ENCODE data around the gene SYTL3.
"Not testable (repeated sequence)": the region's sequence is repeated elsewhere in the genome, so short reads cannot be mapped to it uniquely, and the experiment has no call there.

Gene SYTL3

GRCh38 chr6:158665332-158665731 is 15.5 kb downstream of the SYTL3 start:
- TF ChIP-seq L3MBTL2 (conservative IDR thresholded peaks at IDR 0.05): no peak
- no peak for TF ChIP-seq BHLHE40 (IDR thresholded peaks at IDR 0.05; ENCODE audit: borderline replicate concordance)
- no peak for TF ChIP-seq SUZ12 (IDR thresholded peaks at IDR 0.05)
- TF ChIP-seq CTBP1 (IDR thresholded peaks at IDR 0.05; ENCODE audit: borderline replicate concordance): no peak
- TF ChIP-seq TARDBP (IDR thresholded peaks at IDR 0.05): no peak
- TF ChIP-seq NFRKB (IDR thresholded peaks at IDR 0.05): no peak
- no peak for TF ChIP-seq LEF1 (IDR thresholded peaks at IDR 0.05; ENCODE audit: borderline replicate concordance)
- TF ChIP-seq SP1 (IDR thresholded peaks at IDR 0.05): no peak
- no peak for TF ChIP-seq FOXM1 (IDR thresholded peaks at IDR 0.05; ENCODE audit: borderline replicate concordance)
- TF ChIP-seq HDGF (IDR thresholded peaks at IDR 0.05; ENCODE audit: borderline replicate concordance): no peak
- POLR2A ChIA-PET: no interaction called here
- DNase-seq (ENCODE audit: extremely low spot score): no peak
- CTCF ChIA-PET: no interaction called here

- POLR2A ChIA-PET: no interaction called here
- DNase-seq (ENCODE audit: extremely low spot score): no peak
- TF ChIP-seq SUZ12 (IDR thresholded peaks at IDR 0.05): no peak
- no peak for TF ChIP-seq BHLHE40 (IDR thresholded peaks at IDR 0.05; ENCODE audit: borderline replicate concordance)
- TF ChIP-seq ZNF384 (IDR thresholded peaks at IDR 0.05): no peak
- TF ChIP-seq ELF4 (IDR thresholded peaks at IDR 0.05): no peak
- no peak for TF ChIP-seq TARDBP (IDR thresholded peaks at IDR 0.05)
- no peak for TF ChIP-seq SP1 (IDR thresholded peaks at IDR 0.05)
- CTCF ChIA-PET: interaction anchor here (1.1 kb wide), 1 partner anchor 25 kb away, joined by 4 read pairs; no protein-coding TSS in a partner anchor
Measured at GRCh38 chr6:158666628-158667359, 16.9 kb downstream of the SYTL3 start.

GRCh38 chr6:158667360-158667981 is 17.6 kb downstream of the SYTL3 start:
- ChIA-PET POLR2A (no interaction called here), CTCF (interaction anchor here (0.6 kb wide), 1 partner anchor 24 kb away, joined by 3 read pairs; no protein-coding TSS in a partner anchor)
- no peak for DNase-seq (ENCODE audit: extremely low spot score)
- no peak for TF ChIP-seq ARNT (IDR thresholded peaks at IDR 0.05)
- no peak for TF ChIP-seq TARDBP (IDR thresholded peaks at IDR 0.05)
- no peak for TF ChIP-seq NFRKB (IDR thresholded peaks at IDR 0.05)
- TF ChIP-seq ZNF384 (IDR thresholded peaks at IDR 0.05): no peak
- no peak for TF ChIP-seq ELF4 (IDR thresholded peaks at IDR 0.05)
- no peak for TF ChIP-seq SP1 (IDR thresholded peaks at IDR 0.05)
- no peak for TF ChIP-seq LEF1 (IDR thresholded peaks at IDR 0.05; ENCODE audit: borderline replicate concordance)
- TF ChIP-seq HDGF (IDR thresholded peaks at IDR 0.05; ENCODE audit: borderline replicate concordance): no peak
- no peak for TF ChIP-seq FOXA1 (IDR thresholded peaks at IDR 0.05)
- no peak for TF ChIP-seq BHLHE40 (IDR thresholded peaks at IDR 0.05; ENCODE audit: borderline replicate concordance)
- TF ChIP-seq FOXM1 (IDR thresholded peaks at IDR 0.05; ENCODE audit: borderline replicate concordance): no peak
- TF ChIP-seq PKNOX1 (IDR thresholded peaks at IDR 0.05): no peak

- ChIA-PET POLR2A (no interaction called here), CTCF (interaction anchor here (1.0 to 1.1 kb wide), 2 partner anchors 9 to 10 kb away, joined by 3 to 4 read pairs; no protein-coding TSS in a partner anchor)
- no peak for TF ChIP-seq FOXA1 (IDR thresholded peaks at IDR 0.05)
- no peak for DNase-seq (ENCODE audit: extremely low spot score)
Measured at GRCh38 chr6:158668707-158669103, 18.9 kb downstream of the SYTL3 start.

- DNase-seq (ENCODE audit: extremely low spot score): no peak
- ChIA-PET POLR2A (no interaction called here), CTCF (interaction anchor here (0.6 to 1.1 kb wide), 5 partner anchors 9 to 270 kb away, joined by 3 to 4 read pairs (median 3); no protein-coding TSS in a partner anchor)
- no peak for TF ChIP-seq PKNOX1 (IDR thresholded peaks at IDR 0.05)
- no peak for TF ChIP-seq FOXM1 (IDR thresholded peaks at IDR 0.05; ENCODE audit: borderline replicate concordance)
- TF ChIP-seq FOXK2 (IDR thresholded peaks at IDR 0.05): no peak
- no peak for TF ChIP-seq FOXA1 (IDR thresholded peaks at IDR 0.05)
- TF ChIP-seq ELF4 (IDR thresholded peaks at IDR 0.05): no peak
- TF ChIP-seq L3MBTL2 (conservative IDR thresholded peaks at IDR 0.05): no peak
- TF ChIP-seq ARNT (IDR thresholded peaks at IDR 0.05): no peak
- no peak for TF ChIP-seq TARDBP (IDR thresholded peaks at IDR 0.05)
- no peak for TF ChIP-seq NFRKB (IDR thresholded peaks at IDR 0.05)
- TF ChIP-seq BHLHE40 (IDR thresholded peaks at IDR 0.05; ENCODE audit: borderline replicate concordance): no peak
- no peak for TF ChIP-seq CTBP1 (IDR thresholded peaks at IDR 0.05; ENCODE audit: borderline replicate concordance)
- TF ChIP-seq ZNF384 (IDR thresholded peaks at IDR 0.05): no peak
- TF ChIP-seq LEF1 (IDR thresholded peaks at IDR 0.05; ENCODE audit: borderline replicate concordance): no peak
- TF ChIP-seq SUZ12 (IDR thresholded peaks at IDR 0.05): no peak
- no peak for TF ChIP-seq SP1 (IDR thresholded peaks at IDR 0.05)
Measured at GRCh38 chr6:158669145-158670035, 19.5 kb downstream of the SYTL3 start.

- CTCF ChIA-PET: interaction anchor here (1.4 to 2.3 kb wide), 2 partner anchors 9 to 12 kb away, joined by 5 to 7 read pairs; no protein-coding TSS in a partner anchor
- DNase-seq (ENCODE audit: extremely low spot score); POLR2A ChIA-PET: not testable (repeated sequence)
Measured at GRCh38 chr6:158672119-158672518, 22.3 kb downstream of the SYTL3 start.

All from HEK293T (cell line).